HG02840 (cell line): ENCODE measurements around the gene MED16.

Experiments
- ATAC-seq: cut with Tn5 transposase; IDR thresholded peaks from one replicate; pipeline ENCODE4 v1.9.1; 2021; ENCODE audit warnings: mild to moderate bottlenecking, moderate library complexity, moderate number of reproducible peaks; ENCODE audit not compliant: unreplicated experiment, low FRiP score

MED16 gene

GRCh38 chr19:929203-929890, 36.4 kb upstream of the MED16 start:
- ATAC-seq, result no peak

GRCh38 chr19:928471-929202, 35.6 kb upstream of the MED16 start:
- ATAC-seq, result no peak

- ATAC-seq, result no peak
Measured at GRCh38 chr19:927780-928401, 34.9 kb upstream of the MED16 start.

GRCh38 chr19:927351-927779, 34.4 kb upstream of the MED16 start:
- ATAC-seq, result no peak

GRCh38 chr19:926589-927350, 33.8 kb upstream of the MED16 start:
- no peak for ATAC-seq

GRCh38 chr19:926323-926588, 33.3 kb upstream of the MED16 start:
- ATAC-seq, result no peak

GRCh38 chr19:925526-926322, 32.7 kb upstream of the MED16 start, which contains the start of gene ARID3A:
Gene ARID3A (plus strand): TSS chr19:926035. CDS start chr19:929529, 3,494 bp downstream.
- ATAC-seq, result peak; percentile 55

- peak; percentile 35 for ATAC-seq
Measured at GRCh38 chr19:925087-925525, 32.1 kb upstream of the MED16 start.

- peak; percentile 1 for ATAC-seq
Measured at GRCh38 chr19:924553-925086, 31.6 kb upstream of the MED16 start.

- ATAC-seq, result no peak
Measured at GRCh38 chr19:920051-920864, 27.3 kb upstream of the MED16 start.

- no peak for ATAC-seq
Measured at GRCh38 chr19:919199-920050, 26.4 kb upstream of the MED16 start.

- ATAC-seq, result no peak
Measured at GRCh38 chr19:918481-919198, 25.7 kb upstream of the MED16 start.

- no peak for ATAC-seq
Measured at GRCh38 chr19:918152-918437, 25.1 kb upstream of the MED16 start.

- no peak for ATAC-seq
Measured at GRCh38 chr19:917323-918151, 24.6 kb upstream of the MED16 start, which contains the start of gene KISS1R. Gene KISS1R (plus strand): TSS chr19:917333. CDS start chr19:917503, 170 bp downstream.

- ATAC-seq, result no peak
Measured at GRCh38 chr19:916645-917322, 23.8 kb upstream of the MED16 start.

- no peak for ATAC-seq
Measured at GRCh38 chr19:913080-913748, 20.2 kb upstream of the MED16 start, which contains the start of gene R3HDM4. Gene R3HDM4 (minus strand): TSS chr19:913219. CDS start chr19:913157, 62 bp downstream.
